Neural cell (in vitro differentiated cells): ENCODE results near the gene UPF1. TPM values are rescaled to one million over a fixed set of nuclear protein-coding genes. Genes with fewer than 3 reads are reported as not detected.

Source experiments
- H2AFZ ChIP-seq: fragments of 200-600, 300-800 bp; sonication (generic), shearing (Covaris generic); 2 replicates; pipeline ENCODE4 v1.6.0; 2014; ENCODE audit warnings: low read depth, mild to moderate bottlenecking, antibody characterized with exemption, low read length, moderate library complexity
- H3F3A ChIP-seq: fragments of 200-600 bp; shearing (Covaris generic); 2 replicates; pipeline ENCODE4 v1.6.1; 2016; ENCODE audit warnings: mild to moderate bottlenecking, moderate library complexity, mixed read lengths, antibody characterized with exemption, low read length; ENCODE audit not compliant: insufficient read depth, poor library complexity, severe bottlenecking
- H3K27ac ChIP-seq: fragments of 200-600, 300-800 bp; sonication (generic), shearing (Covaris generic); 2 replicates; pipeline ENCODE4 v1.5.1; 2014; ENCODE audit warnings: mild to moderate bottlenecking, low read length, moderate library complexity
- H3K27me3 ChIP-seq: fragments of 300-800, 200-600 bp; sonication (generic), shearing (Covaris generic); 2 replicates; pipeline ENCODE4 v1.6.0; 2014; ENCODE audit warnings: mild to moderate bottlenecking, low read depth, low read length, moderate library complexity; ENCODE audit not compliant: insufficient read depth
- H3K36me3 ChIP-seq: fragments of 300-800, 200-600 bp; sonication (generic), shearing (Covaris generic); 2 replicates; pipeline ENCODE4 v1.5.1; 2014; ENCODE audit warnings: mild to moderate bottlenecking, antibody characterized with exemption, low read length, moderate library complexity; ENCODE audit not compliant: insufficient read depth
- H3K4me2 ChIP-seq: fragments of 300-800, 200-600 bp; sonication (generic), shearing (Covaris generic); 2 replicates; pipeline ENCODE4 v1.6.0; 2014; ENCODE audit warnings: mild to moderate bottlenecking, low read length
- H3K4me3 ChIP-seq: fragments of 300-800, 200-600 bp; sonication (generic), shearing (Covaris generic); 2 replicates; pipeline ENCODE4 v1.5.1; 2014; ENCODE audit warnings: mild to moderate bottlenecking, low read length, moderate library complexity
- H3K79me2 ChIP-seq: fragments of 200-600 bp; shearing (Covaris generic); replicated peaks from 2 replicates; pipeline ENCODE4 v1.6.0; 2014; ENCODE audit warnings: mild to moderate bottlenecking, low read length, moderate library complexity; ENCODE audit not compliant: insufficient read depth
- H3K9ac ChIP-seq: fragments of 300-800, 200-600 bp; sonication (generic), shearing (Covaris generic); 2 replicates; pipeline ENCODE4 v1.6.1; 2016; ENCODE audit warnings: mild to moderate bottlenecking, low read length, mixed read lengths
- H3K9me2 ChIP-seq: fragments of 200-600 bp; shearing (Covaris generic); 2 replicates; pipeline ENCODE4 v1.6.1; 2016; ENCODE audit warnings: mild to moderate bottlenecking, low read length, mixed read lengths; ENCODE audit not compliant: insufficient read depth
- H3K9me3 ChIP-seq: fragments of 200-600, 300-800 bp; sonication (generic), shearing (Covaris generic); 2 replicates; pipeline ENCODE4 v1.6.1; 2016; ENCODE audit warnings: mild to moderate bottlenecking, mixed run types, low read length, moderate library complexity, mixed read lengths
- H4K20me1 ChIP-seq: fragments of 200-600 bp; shearing (Covaris generic); 2 replicates; pipeline ENCODE4 v1.6.1; 2016; ENCODE audit warnings: mild to moderate bottlenecking, mixed run types; ENCODE audit not compliant: insufficient read depth
- EP300 ChIP-seq: fragments of 450-650 bp; conservative IDR thresholded peaks from 2 replicates; pipeline ENCODE4 v1.6.1; 2014; ENCODE audit warnings: antibody characterized with exemption, mild to moderate bottlenecking, moderate library complexity; ENCODE audit not compliant: poor library complexity, severe bottlenecking
- MXI1 ChIP-seq: fragments of 450-650 bp; conservative IDR thresholded peaks from 2 replicates; pipeline ENCODE4 v1.6.1; 2014; ENCODE audit warnings: antibody characterized with exemption, mild to moderate bottlenecking; ENCODE audit not compliant: poor library complexity, severe bottlenecking
- REST ChIP-seq: IDR thresholded peaks from 2 replicates; pipeline ENCODE4 v1.6.1; 2012; ENCODE audit warnings: borderline replicate concordance
- SMC3 ChIP-seq: fragments of 450-650 bp; conservative IDR thresholded peaks from 2 replicates; pipeline ENCODE4 v1.6.1; 2014; ENCODE audit warnings: antibody characterized with exemption, mild to moderate bottlenecking, moderate library complexity; ENCODE audit not compliant: poor library complexity
- TAF1 ChIP-seq: IDR thresholded peaks from 2 replicates; pipeline ENCODE4 v1.6.1; 2012; ENCODE audit warnings: low read depth
- polyA plus RNA-seq: library from polyadenylated mRNA; depleted of rRNA; stranded (reverse); fragments of >200 nt; gene quantifications from 2 replicates; pipeline ENCODE4 v1.2.3, GENCODE V29; 2014

The UPF1 gene
- polyA plus RNA-seq, 1 donor from 2014 or later: 39.3 TPM

GRCh38 chr19:18868380-18869022 is 36.7 kb downstream of the UPF1 start:
- Histone ChIP-seq H3F3A (no peaks in the 10 kb centered on the region), H3K36me3 (no peaks in the 10 kb centered on the region), H3K4me3 (no peak overlapping the region), H3K9ac (no peak overlapping the region), H3K27me3 (no peaks in the 10 kb centered on the region), H3K79me2 (no peaks in the 10 kb centered on the region), H4K20me1 (no peaks in the 10 kb centered on the region), H2AFZ (no peak overlapping the region), H3K4me2 (no peak overlapping the region), H3K9me2 (no peaks in the 10 kb centered on the region), H3K27ac (no peak overlapping the region), H3K9me3 (no peaks in the 10 kb centered on the region)
- no peak for TF ChIP-seq SMC3
- no peak for TF ChIP-seq MXI1
- no peak for TF ChIP-seq EP300
- no peak for TF ChIP-seq REST
- no peak for TF ChIP-seq TAF1

DNA sequence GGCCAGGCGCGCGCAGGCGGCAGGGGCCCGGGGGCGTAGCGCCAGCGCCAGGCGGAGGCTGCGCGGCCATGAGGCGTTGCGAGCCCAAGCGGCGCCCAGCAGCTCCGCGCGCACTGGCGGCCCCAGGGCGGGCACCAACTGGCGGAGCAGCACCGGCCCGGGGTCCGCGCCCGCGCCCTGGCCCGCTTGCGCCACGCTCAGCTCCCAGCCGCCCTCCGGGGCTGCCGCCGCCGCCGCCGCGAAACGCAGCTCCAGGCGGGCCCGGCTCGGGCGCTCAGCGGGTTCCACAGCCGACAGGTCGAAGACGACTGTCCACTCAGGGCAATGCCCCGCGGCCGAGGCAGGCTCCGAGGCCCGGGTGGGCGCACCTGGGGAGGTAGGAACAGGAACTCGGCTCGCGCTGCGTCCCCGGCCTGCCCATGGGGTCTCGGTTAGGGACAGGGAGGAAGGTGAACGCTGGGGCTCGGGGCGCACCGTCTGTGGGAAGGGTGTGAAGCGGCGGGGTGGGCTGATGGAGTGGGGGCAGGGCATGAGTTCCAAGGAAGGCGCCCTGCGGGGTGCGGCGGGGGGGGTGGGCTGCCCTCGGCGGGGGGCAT is 37.4 kb downstream of the UPF1 start:
- Histone ChIP-seq H4K20me1 (no peaks in the 10 kb centered on the region), H3K27ac (no peak overlapping the region), H3K36me3 (no peaks in the 10 kb centered on the region), H3K9ac (no peak overlapping the region), H3K4me3 (no peak overlapping the region), H3K9me3 (no peaks in the 10 kb centered on the region), H2AFZ (no peak overlapping the region), H3K9me2 (no peaks in the 10 kb centered on the region), H3K79me2 (no peaks in the 10 kb centered on the region), H3F3A (no peaks in the 10 kb centered on the region), H3K27me3 (no peaks in the 10 kb centered on the region), H3K4me2 (no peak overlapping the region)
- no peak for TF ChIP-seq TAF1
- TF ChIP-seq REST: no peak
